T1000 (cell line): ENCODE measurements around the gene SMIM8.

Source experiments
- DNase-seq: peaks from one replicate; lab custom pipeline; 2025; ENCODE audit warnings: mixed read lengths; lab: John Stamatoyannopoulos, UW

Gene SMIM8

GRCh38 chr6:87391334-87391733, 68.9 kb downstream of the SMIM8 start:
- no peak for DNase-seq
